Measurements from ENCODE around the gene SLC27A1.
"Not testable (repeated sequence)": the region's sequence is repeated elsewhere in the genome, so short reads cannot be mapped to it uniquely, and the experiment has no call there.

The SLC27A1 gene

GRCh38 chr19:17508558-17508933 is 38.2 kb downstream of the SLC27A1 start:
- in situ Hi-C loops (cut with MboI; ENCODE audit: low sequenced_read_pairs), result not testable (repeated sequence)

GRCh38 chr19:17510220-17510993 is 40.1 kb downstream of the SLC27A1 start:
- in situ Hi-C loops (cut with MboI; ENCODE audit: low sequenced_read_pairs), result no loop called here

GRCh38 chr19:17511724-17512573 is 41.6 kb downstream of the SLC27A1 start:
- in situ Hi-C loops (cut with MboI; ENCODE audit: low sequenced_read_pairs), result no loop called here

GRCh38 chr19:17512574-17512939 is 42.2 kb downstream of the SLC27A1 start:
- in situ Hi-C loops (cut with MboI; ENCODE audit: low sequenced_read_pairs), result no loop called here

- in situ Hi-C loops (cut with MboI; ENCODE audit: low sequenced_read_pairs), result no loop called here
Observed at GRCh38 chr19:17515408-17516149, 45.3 kb downstream of the SLC27A1 start.

- in situ Hi-C loops (cut with MboI; ENCODE audit: low sequenced_read_pairs), result no loop called here
Observed at GRCh38 chr19:17517898-17518297, 47.6 kb downstream of the SLC27A1 start.

GRCh38 chr19:17518654-17519053 is 48.3 kb downstream of the SLC27A1 start:
- in situ Hi-C loops (cut with MboI; ENCODE audit: low sequenced_read_pairs), result not testable (repeated sequence)

GRCh38 chr19:17519967-17520366 is 49.6 kb downstream of the SLC27A1 start:
- in situ Hi-C loops (cut with MboI; ENCODE audit: low sequenced_read_pairs), result no loop called here

GRCh38 chr19:17520865-17521264 is 50.5 kb downstream of the SLC27A1 start:
- in situ Hi-C loops (cut with MboI; ENCODE audit: low sequenced_read_pairs), result no loop called here

GRCh38 chr19:17522988-17523872 is 52.9 kb downstream of the SLC27A1 start:
- in situ Hi-C loops (cut with MboI; ENCODE audit: low sequenced_read_pairs), result no loop called here

GRCh38 chr19:17524651-17525050 is 54.3 kb downstream of the SLC27A1 start:
- in situ Hi-C loops (cut with MboI; ENCODE audit: low sequenced_read_pairs), result no loop called here

GRCh38 chr19:17525141-17525540 is 54.8 kb downstream of the SLC27A1 start:
- in situ Hi-C loops (cut with MboI; ENCODE audit: low sequenced_read_pairs), result no loop called here

- in situ Hi-C loops (cut with MboI; ENCODE audit: low sequenced_read_pairs), result no loop called here
Observed at GRCh38 chr19:17526922-17527321, 56.6 kb downstream of the SLC27A1 start.

- in situ Hi-C loops (cut with MboI; ENCODE audit: low sequenced_read_pairs), result no loop called here
Observed at GRCh38 chr19:17527326-17527725, 57.0 kb downstream of the SLC27A1 start.

- in situ Hi-C loops (cut with MboI; ENCODE audit: low sequenced_read_pairs), result no loop called here
Observed at GRCh38 chr19:17528610-17529009, 58.3 kb downstream of the SLC27A1 start.

- in situ Hi-C loops (cut with MboI; ENCODE audit: low sequenced_read_pairs), result no loop called here
Observed at GRCh38 chr19:17529239-17530158, 59.2 kb downstream of the SLC27A1 start.

- in situ Hi-C loops (cut with MboI; ENCODE audit: low sequenced_read_pairs), result no loop called here
Observed at GRCh38 chr19:17530586-17530985, 60.3 kb downstream of the SLC27A1 start.

- in situ Hi-C loops (cut with MboI; ENCODE audit: low sequenced_read_pairs), result no loop called here
Observed at GRCh38 chr19:17532116-17532515, 61.8 kb downstream of the SLC27A1 start.

- in situ Hi-C loops (cut with MboI; ENCODE audit: low sequenced_read_pairs), result no loop called here
Observed at GRCh38 chr19:17532557-17532956, 62.2 kb downstream of the SLC27A1 start.

Data from HL-60/S4 treated with phorbol 12-myristate 13-acetate at 8.2 ng/mL for 4 days and 3 days (cell line).